Ramos (cell line): Measurements from ENCODE around the gene MINK1.

Experiments
- in situ Hi-C: fragments of 300-500 bp; cut with MboI; formaldehyde crosslinking; loops from one replicate; pipeline ENCODE4 v1.14.3; 2022; ENCODE audit warnings: low sequenced_read_pairs; ENCODE audit not compliant: unreplicated experiment

MINK1 gene

GRCh38 chr17:4833178-4833940 is at the start of gene MINK1:
Gene MINK1 (plus strand): TSS chr17:4833340. CDS start chr17:4833584, 244 bp downstream.
- in situ Hi-C loops, result no loop called here

GRCh38 chr17:4785311-4786105 is 47.6 kb upstream of the MINK1 start:
- in situ Hi-C loops, result no loop called here

GRCh38 chr17:4786106-4786511 is 47.0 kb upstream of the MINK1 start, which contains the start of gene VMO1:
Gene VMO1 (minus strand): TSS chr17:4786364. CDS start chr17:4786352, 12 bp downstream.
- in situ Hi-C loops, result no loop called here

DNA sequence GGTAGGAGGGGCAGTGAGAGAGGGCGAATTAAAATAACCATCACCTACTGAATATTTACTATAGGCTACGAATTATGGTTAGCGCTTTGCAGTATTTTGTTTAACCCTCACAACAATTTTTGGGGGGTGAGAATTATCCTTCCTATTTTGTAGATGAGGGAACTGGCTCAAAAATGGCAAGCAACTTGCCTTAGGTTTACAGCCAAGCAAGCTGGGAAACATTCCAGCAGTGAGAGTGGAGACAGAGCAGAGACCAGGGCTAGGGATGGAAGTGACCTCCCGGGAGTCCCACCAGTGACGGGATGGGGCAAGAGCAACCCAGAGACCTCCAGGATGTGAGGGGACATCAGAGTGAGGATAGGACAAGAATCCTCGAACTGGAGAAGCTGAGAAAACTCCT is 46.6 kb upstream of the MINK1 start:
- in situ Hi-C loops, result no loop called here

DNA sequence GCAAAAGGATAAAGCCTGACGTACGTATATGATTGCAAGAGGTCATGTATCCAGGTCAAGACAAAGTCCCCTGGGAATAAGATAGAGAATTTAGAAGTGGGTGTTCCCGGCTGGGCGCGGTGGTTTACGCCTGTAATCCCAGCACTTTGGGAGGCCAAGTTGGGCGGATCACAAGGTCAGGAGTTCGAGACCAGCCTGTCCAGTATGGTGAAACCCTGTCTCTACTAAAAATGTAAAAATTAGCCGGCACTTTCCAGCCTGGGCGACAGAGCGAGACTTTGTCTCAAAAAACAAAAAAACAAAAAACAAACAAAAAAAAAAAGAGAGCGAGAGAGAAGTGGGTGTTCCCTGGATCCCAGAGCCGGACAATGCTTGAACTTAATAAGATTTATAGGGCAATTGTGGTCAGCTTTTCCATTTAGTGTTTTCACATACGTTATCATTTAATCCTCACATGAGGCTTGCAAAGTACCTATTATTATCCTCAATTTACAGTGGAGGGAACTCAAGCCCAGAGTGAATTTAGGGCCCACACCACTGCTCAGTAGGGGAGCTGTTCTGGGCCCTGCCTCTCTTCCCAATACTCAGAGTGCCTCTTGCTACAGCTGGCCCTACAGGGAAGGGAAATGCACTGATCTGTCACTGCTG is 44.9 kb upstream of the MINK1 start:
- in situ Hi-C loops, result no loop called here

GRCh38 chr17:4788807-4789700 is 44.1 kb upstream of the MINK1 start, which contains the start of gene GLTPD2:
Gene GLTPD2 (plus strand): TSS chr17:4788964. CDS start chr17:4789012, 48 bp downstream.
- in situ Hi-C loops, result no loop called here

DNA sequence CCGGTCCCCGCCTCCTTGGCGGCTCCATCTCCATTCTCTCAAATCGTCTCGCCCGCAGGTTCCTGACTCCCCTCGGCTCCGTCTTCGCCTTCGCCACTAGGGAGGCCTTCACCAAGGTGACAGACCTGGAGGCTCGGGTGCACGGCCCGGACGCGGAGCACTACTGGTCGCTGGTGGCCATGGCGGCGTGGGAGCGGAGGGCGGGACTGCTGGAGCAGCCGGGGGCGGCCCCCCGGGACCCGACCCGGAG is 43.5 kb upstream of the MINK1 start:
- in situ Hi-C loops, result no loop called here

DNA sequence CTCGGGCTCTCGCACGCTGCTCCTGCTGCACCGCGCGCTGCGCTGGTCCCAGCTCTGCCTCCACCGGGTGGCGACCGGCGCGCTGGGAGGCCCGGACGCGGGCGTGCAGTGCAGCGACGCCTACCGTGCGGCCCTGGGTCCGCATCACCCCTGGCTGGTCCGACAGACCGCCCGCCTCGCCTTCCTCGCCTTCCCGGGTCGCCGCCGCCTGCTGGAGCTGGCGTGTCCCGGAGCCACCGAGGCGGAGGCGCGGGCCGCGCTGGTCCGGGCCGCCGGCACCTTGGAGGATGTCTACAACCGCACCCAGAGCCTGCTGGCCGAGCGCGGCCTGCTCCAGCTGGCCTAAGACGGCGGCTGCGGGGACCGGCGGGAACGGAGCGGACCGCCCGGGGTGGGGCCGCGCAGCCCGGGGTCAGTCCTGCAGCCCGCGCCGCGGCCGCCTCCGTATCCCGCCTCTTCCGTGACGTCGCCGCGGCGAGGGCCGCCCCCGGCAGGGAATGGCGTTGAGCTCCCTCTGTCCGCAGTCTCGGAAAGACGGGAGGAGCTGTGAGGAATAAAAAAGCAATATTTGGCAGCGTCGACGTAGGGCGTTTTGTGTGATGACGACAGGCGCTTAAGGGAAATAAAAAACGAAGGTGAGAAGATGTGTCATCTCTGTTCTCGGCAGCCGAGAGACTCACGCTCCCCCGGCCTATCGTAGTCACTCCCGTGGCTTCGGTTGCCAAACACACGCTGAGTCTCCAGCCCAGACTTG is 43.0 kb upstream of the MINK1 start:
- in situ Hi-C loops, result no loop called here

DNA sequence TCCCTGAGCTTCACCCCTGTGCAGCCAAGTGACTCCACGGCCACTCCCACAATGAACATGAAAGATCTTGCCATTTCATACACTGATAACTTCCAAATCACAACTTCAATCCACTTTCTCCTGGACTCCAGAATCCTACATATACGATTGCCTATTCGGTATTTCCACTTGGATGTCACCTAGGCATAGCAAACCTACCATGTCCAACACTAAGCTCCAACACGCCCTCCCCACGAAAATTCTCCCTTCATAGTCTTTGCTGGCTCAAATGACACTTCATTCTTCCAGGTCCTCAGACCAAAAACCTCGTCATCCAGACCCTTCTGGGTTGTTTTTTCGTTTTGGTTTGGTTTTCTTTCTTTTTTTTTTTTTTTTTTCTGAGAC is 42.4 kb upstream of the MINK1 start:
- in situ Hi-C loops, result no loop called here

DNA sequence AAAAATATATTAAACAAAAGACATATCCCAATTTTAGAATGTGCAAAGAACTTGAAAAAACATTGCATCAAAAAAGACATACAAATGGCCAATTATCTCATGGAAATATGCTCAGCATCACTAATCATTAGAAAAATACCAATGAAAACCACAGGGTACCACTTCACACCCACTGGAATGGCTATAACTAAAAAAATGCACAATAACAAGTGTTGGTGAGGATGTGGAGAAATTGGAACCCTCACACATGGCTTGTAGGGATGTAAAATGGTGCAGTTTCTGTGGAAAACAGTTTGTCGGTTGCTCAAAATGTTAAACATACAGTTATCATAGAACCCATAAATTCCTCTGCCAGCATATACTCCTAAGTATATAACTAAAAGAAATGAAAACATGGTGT is 38.0 kb upstream of the MINK1 start:
- in situ Hi-C loops, result no loop called here

DNA sequence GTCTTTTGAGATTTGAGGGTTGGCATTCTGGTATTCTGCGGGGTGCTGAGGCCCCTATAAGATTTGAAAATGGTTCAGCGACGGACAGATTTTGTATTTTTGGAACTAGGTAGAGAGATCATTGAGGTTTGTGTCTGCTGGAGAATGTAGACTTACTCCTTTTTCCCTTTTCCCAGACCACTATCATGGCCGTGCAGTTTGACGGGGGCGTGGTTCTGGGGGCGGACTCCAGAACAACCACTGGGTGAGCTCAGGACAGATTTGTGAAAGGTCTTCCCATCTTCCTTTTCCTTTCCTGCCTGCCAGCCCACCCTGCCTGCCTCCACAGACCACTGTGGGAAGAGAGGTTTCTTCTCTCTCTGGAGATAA is 36.6 kb upstream of the MINK1 start:
- in situ Hi-C loops, result no loop called here

DNA sequence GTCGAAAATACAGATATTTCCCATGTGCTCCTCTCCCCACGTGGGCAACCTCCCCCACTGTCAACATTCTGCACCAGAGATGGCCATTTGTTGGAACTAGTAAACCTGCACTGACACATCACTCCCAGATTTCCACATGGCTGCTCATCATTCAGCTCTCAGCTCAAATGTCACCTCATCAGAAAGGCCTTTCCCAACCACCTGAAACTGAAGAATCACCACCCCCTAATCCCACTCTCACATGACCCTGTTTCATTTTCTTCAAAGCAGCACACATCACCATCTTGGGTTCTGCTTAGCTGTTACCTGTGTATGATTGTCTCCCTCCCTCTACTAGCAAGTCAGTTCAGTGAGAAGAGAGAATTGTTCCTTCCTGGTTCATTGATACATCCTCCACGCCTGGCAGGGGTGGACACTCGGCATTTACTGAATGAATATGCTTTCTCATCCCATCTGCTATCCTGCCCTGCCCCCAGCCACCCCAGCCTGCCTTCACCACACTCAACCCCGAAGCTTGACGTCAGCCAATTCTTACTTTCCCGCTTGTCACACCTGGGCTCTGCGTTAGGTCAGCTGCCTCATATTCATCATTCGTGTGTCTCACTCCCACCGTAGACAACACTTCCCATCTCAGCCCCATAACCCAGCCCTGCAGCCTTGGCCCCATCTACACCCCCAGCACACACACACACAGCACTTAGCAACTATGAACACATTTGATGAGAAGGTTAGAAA is 32.5 kb upstream of the MINK1 start:
- in situ Hi-C loops, result no loop called here

- in situ Hi-C loops, result no loop called here
Measured at GRCh38 chr17:4802228-4802627, 30.9 kb upstream of the MINK1 start, which contains the start of gene C17orf114. Gene C17orf114 (minus strand): TSS chr17:4802328.

GRCh38 chr17:4806456-4806776 is 26.7 kb upstream of the MINK1 start:
- in situ Hi-C loops, result no loop called here

GRCh38 chr17:4806777-4807604 is 26.1 kb upstream of the MINK1 start, which contains the start of gene PLD2:
Gene PLD2 (plus strand): TSS chr17:4807152. CDS start chr17:4807773, 621 bp downstream.
- in situ Hi-C loops, result no loop called here

GRCh38 chr17:4807605-4808377 is 25.3 kb upstream of the MINK1 start:
- in situ Hi-C loops, result no loop called here

DNA sequence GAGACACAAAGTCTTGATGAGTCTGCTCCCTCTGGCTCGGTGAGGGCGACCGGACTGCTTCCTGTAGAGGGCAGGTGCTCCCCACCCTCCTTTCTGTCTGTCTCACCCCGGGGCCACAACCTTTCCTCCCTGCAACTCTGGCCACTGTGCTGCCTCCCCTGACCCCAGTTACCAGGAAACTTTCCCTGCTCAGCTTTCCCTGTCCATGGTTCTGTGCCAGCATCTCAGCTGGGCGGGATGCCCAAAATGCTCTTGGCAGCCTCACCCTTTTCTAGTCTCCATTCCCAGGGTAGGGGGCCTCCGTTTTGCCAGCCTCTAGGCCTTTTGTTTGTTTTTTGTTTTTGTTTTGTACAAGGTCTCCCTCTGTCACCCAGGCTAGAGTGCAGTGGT is 24.8 kb upstream of the MINK1 start:
- in situ Hi-C loops, result no loop called here
